Stimulated activated CD8-positive, alpha-beta memory T cell treated with anti-CD3 and anti-CD28 coated beads, Interleukin-15, amount 100 ng/mL, for 48 hours (primary cell): ENCODE measurements around the gene C4orf33.

ENCODE experiments used
- DNase-seq, 2 donors: peaks; one replicate each; pipeline ENCODE4 v3.0.0-alpha.2; 2020; ENCODE audit warnings: low read depth in 2 of 2

Gene C4orf33

DNA sequence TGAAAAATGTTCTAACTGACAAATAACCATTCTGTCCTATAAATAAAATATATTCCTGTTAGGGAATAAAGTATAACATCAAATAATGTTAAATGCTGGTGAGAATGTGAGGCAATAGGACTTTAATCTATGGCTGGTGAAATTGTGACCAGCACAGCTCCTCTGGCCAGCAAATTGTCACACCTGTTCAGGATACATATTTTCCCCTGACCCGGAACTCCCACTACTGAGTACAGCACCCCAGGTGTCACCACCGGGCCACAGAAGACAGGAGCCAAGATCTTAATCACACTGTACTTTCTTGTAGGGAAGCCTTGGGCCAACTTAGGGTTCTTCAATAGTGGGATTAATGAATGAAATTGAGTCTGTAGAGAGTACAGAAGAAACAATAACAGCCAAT, 33.2 kb downstream of the C4orf33 start:
- DNase-seq, result no peak

DNA sequence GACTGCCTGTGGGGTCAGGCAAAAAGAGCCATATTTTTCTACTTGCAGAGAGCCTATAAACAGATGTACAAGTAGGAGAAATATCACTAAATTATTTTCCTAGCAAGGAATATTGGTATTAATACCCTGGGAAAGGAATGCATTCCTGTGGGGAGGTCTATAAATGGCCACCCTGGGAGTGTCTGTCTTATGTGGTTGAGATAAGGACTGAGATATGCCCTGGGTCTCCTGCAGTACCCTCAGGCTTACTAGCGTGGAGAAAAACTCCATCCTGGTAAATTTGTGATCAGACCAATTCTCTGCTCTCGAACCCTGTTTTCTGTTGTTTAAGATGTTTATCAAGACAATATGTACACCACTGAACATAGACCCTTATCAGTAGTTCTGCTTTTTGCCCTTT, 35.4 kb downstream of the C4orf33 start:
- DNase-seq, result no peak

DNA sequence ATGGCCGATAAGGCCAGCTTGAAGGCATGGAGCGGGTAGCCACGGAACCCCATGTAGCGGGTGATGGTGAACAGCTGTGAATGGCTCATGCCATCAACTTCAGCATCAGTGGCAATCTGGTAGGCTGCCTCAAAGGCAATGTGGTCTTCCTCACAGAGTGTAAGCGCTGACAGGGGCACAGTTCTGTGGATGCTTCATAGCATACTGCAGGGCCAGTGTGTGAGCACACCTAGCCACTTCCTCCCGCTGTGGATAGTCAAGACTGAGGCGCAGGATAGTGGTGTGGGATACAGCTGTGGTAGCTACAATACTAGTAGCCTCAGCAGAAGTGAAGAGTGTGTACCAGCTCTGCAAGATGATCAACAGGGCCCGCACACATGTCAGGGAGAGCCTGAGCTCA, 40.5 kb downstream of the C4orf33 start:
- no peak for DNase-seq

DNA sequence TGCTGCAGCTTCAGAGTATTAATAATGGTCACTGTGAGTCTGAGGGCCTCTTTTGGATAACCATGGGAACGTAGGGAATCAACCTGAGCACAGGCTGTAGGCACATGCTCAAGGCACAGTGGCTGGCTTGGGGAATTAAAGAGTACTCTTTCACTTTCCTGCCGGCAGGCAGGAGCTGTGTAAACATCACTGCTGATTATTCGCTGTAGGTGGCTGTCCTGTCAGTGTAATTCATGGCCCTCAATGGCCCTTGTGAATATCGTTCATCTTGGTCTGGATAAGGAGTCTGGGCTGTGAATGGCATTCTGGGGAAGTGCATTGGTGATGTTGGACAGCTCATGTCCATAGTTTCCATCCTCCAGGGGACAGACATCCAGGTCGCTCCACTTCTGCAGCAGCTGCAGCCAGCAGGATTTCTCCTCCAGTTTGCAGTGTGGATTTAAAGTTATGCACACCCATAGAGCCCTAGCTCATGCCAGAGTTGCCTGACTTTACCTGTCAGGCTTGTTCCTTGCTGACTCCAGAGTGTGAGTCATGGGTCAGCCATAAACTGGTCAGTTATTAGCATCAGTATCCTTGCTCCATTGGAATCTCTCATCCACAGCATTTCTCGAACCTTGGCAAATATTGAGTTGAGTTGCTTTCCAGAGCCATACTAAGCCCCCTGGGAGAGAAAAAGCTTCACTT, 43.0 kb downstream of the C4orf33 start:
- no peak for DNase-seq

DNA sequence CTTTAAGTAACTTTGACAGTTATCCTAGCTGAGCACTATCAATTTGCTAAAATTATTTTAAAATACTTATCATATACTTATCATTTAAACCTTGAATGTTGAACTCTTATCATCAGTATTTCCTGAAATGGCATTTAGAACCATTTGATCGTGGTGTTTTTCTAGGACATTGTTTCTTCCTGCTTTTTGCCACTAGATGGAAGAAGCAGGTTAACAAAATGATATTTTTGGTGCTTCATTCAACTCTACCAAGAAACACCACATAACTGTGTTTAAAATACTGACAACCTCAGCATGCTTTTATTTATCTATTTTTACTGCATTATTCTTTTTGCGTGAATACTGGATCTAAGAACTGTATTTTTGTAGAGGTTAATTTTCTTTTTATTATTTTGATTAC, 44.6 kb downstream of the C4orf33 start:
- no peak for DNase-seq

DNA sequence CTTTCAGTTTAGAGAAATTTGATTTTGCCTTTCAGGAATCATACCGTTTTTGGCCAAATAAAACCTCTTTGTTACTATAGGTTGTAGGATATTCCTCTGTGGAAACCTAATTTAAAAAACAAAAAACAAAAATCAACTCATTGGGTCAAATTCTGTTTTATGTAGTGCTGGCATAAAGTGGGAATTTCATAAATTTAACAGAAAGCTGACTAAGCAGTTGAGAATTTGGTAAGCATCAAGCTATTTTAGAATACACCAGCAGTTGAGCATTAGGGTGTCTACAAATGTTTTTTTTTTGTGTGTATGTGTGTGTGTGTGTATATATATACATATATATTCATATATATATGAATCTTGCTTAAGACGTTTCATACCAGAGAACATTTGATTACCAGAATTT, 47.4 kb downstream of the C4orf33 start:
- no peak for DNase-seq

DNA sequence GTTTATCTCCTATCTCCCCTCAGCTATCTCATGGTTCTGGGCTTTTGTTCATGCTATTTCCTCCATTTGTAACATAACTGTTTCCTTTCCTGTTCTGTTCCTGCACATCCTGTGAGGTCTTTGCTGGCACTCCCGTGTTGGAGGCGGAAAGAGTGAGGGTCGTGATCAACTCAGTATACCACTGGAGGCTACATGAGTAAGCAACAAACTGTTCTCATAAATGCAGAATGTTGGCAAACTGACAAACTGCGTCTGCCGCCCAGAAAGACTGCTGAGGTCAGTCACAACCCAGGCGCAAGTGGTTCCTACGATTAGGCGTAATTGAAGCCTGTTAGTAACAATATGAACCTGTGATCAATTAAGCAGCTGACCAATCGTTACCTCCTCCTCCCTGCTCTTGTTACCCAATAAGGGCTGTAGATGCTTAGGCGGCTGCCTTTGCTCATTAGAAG, 48.8 kb downstream of the C4orf33 start:
- DNase-seq, result no peak

DNA sequence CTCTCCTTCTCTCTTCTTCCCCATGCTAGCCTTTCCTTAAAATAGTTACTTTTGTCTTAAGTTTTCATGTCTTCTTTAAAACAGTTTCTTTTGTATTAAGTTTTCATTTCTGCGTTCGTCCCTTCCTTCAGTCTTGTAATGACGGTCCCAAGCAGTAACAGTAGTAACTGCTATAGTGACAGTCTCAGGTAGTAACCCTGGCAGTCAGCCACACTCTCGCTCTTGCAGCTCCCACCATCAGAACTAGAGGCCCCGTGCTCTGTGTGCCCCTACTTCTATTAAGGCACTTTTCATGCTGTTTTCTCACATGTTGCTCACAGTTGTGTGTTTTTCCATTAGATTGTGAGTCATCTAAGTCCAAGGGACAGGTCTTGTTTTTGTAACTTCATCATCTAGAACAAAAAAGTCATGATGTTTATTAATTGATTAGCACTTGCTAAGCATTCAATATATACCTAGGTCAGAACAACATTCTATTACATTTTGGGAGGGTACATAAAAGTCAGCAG, 49.3 kb downstream of the C4orf33 start:
- no peak for DNase-seq

DNA sequence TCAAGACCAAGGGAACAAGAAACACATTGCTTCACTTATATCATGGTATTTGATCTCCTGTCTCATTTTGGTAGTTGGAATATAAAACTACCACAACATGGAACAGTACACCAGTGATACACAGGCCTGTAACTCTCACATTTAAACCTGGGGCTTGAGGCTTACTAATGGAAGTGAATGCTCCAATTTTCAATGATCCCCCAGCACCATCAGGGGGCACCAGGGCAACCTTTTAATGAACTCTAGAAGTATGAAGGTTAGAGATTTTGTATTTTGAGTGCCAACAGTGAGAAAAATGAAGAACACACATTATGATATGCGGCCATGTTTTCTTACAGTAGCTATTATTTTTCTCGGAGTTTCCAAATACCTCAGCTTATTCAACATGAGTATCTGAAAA, 50.7 kb downstream of the C4orf33 start:
- DNase-seq, result no peak

DNA sequence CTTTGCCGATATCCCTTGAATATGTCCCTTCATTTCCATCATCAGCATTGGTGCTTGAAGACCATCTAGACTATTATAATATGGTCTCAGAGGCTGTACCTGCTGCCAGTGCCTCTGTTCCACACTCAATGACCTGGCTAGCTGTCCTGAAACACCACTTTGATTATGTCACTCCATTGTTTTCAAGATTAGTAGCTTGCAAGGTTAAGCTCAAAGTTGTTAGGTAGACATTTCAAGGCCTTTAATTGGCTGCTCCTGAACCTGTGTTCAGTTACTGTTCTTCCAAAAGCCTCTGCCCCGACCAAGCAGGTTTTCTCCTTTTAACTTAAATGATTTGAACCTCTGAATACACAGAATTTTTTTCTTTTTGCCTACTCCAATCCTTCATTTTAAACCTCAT, 52.9 kb downstream of the C4orf33 start:
- DNase-seq, result no peak

DNA sequence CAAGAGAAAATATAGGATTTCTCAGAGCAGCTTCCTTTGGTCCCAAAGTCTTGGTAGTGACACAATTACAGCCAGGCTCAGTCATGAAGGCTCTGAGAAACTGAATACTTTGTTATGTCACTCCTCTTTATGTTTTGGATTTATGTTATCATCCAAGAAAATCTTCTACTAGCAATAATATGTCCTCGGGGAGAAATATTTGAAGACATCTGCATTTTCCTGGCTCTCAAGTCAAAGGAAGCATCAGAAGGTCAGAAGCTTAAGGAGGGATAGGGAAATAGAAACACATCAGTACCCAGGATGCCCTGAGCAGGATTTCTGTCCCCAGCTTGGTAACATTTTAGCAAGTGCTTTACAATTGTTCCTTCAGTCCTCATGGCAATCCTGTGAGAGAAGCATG, 54.0 kb downstream of the C4orf33 start:
- DNase-seq, result no peak

DNA sequence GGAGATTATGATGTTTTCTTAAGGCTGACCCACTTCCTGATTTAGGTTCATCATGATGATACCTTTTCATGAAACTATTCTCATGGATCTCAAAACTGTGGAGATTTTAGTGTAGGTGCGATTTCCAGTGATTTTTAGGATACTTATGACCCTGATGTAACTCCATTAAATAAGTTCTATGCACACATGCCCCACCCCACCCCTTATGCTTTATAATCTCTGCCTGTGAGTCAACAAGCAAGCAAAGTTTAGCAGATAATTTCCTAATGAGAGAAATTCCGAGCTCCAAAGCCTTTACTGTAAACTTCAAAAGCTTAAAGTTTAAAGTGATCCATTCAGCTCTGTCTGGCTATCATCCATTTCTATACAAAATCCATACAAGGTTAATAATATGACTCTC, 56.4 kb downstream of the C4orf33 start:
- no peak for DNase-seq

DNA sequence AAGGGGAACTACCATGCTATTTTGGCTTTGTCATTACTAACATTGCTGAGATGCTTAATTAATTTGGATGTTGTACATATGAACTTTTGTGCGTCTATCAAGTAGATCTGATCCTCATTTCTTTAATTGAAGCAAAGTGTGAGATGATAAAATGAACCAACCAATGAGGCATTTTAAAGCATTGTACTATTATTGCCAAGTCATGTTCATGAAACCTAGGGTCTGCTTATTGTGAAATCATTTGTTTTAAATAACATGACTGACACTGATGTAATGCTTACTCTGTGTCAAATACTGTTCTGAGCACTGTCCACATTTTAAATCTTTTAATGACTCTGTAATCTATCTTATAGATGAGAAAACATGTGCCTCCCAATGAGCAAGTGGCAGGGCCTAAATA, 57.7 kb downstream of the C4orf33 start:
- DNase-seq, result no peak

DNA sequence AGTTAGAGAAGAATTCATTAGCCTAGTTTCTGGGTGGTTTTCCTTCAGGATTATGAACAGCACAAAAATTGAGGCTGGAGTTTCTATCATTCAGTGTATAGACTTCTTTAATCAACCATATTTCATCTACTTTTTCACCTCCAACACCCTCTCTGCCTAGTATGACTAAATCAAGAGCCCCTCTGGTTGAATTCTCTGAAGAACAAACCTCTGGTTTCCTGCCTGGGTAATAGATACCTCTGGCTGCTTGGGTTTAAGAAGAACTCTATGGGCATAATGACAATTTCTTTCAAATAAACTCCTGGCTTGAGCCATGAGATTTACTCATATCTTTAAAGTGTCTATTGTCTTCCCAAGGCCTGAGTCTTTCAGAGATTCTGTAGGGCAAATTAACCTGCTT, 66.5 kb downstream of the C4orf33 start:
- no peak for DNase-seq

DNA sequence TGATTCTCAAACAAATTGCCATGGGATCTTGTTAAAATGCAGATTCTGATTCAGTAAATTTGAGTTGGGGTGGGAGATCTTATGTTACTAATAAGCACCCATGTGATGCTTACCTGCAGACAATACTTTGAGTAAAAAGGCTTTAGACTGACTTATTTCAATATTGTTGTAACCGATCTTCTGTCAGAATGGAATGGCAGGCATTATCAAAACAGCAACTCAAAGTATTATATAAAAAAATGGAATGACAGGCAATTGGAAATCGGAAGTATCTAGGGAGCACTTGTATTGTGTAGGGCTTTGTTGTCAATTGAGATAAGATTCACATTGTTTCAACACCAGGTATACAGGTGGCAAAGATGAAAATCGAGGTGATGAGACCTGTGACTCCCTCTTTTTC, 67.5 kb downstream of the C4orf33 start:
- no peak for DNase-seq

DNA sequence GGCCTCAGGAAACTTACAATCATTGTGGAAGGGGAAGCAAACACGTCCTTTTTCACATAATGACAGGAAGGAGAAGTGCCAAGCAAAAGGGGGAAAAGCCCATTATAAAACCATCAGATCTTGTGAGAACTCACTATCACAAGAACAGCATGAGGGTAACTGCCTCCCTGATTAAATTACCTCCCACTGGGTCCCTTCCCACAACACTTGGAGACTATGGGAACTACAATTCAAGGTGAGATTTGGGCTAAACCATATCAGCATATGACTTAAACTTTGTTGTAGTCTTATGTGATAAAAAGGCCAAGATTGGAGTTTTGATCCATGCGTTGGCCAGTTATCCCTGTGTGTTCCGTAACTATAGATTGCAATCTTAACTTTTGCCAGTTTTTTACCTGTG, 68.3 kb downstream of the C4orf33 start:
- DNase-seq, result no peak
